Activated CD8-positive, alpha-beta T cell treated with anti-CD3 and anti-CD28 coated beads for 36 hours (primary cell): ENCODE data around the gene ACADSB. TPM values are rescaled to one million over a fixed set of nuclear protein-coding genes. Genes with fewer than 3 reads are reported as not detected.
A peak's percentile ranks its signal among the peaks of the same experiment; 100 is the strongest.

ENCODE experiments used
- ATAC-seq: fragments of 200-7000 bp; cut with Tn5 transposase; one replicate; pipeline ENCODE4 v1.10.0; 2021; ENCODE audit warnings: mild to moderate bottlenecking, moderate library complexity
- CTCF ChIA-PET: fragments of 350-600 bp; sonication (Branson Sonifier 250); formaldehyde crosslinking; loops from one replicate; lab custom pipeline; 2021; ENCODE audit warnings: antibody characterized with exemption; lab: Charles Lee
- POLR2A ChIA-PET: fragments of 350-600 bp; sonication (Branson Sonifier 250); formaldehyde crosslinking; loops from one replicate; lab custom pipeline; 2021; ENCODE audit warnings: antibody characterized with exemption; lab: Charles Lee
- DNase-seq: peaks from one replicate; pipeline ENCODE4 v3.0.0-alpha.2; 2020
- H3K27ac Mint-ChIP-seq: one replicate; pipeline ENCODE4 v1.8.0; 2021; ENCODE audit warnings: mild to moderate bottlenecking, mixed read lengths
- H3K27me3 Mint-ChIP-seq: one replicate; pipeline ENCODE4 v1.8.0; 2021; ENCODE audit warnings: mixed read lengths
- H3K36me3 Mint-ChIP-seq: one replicate; pipeline ENCODE4 v1.8.0; 2021; ENCODE audit warnings: low read depth, mixed read lengths
- H3K4me1 Mint-ChIP-seq: one replicate; pipeline ENCODE4 v1.8.0; 2021; ENCODE audit warnings: low read depth, mixed read lengths
- H3K4me3 Mint-ChIP-seq: one replicate; pipeline ENCODE4 v1.8.0; 2021; ENCODE audit warnings: mild to moderate bottlenecking, moderate library complexity, mixed read lengths
- H3K9me3 Mint-ChIP-seq: one replicate; pipeline ENCODE4 v1.8.0; 2021; ENCODE audit warnings: mixed read lengths
- CTCF ChIP-seq: fragments of 200-600 bp; IDR thresholded peaks from one replicate; pipeline ENCODE4 v1.8.0; 2022; ENCODE audit warnings: antibody characterized with exemption, mild to moderate bottlenecking
- intact Hi-C: fragments of 100-400 bp; cut with micrococcal nuclease; formaldehyde crosslinking; loops from one replicate; pipeline ENCODE4 v1.10.0; 2022
- total RNA-seq, 2 experiments: library from RNA; stranded (reverse); gene quantifications; one replicate each; pipeline ENCODE4 v1.2.3, GENCODE V29; 2021

Gene ACADSB
- total RNA-seq, 2 experiments from 2014 or later = 19.7 to 20.7 TPM

GRCh38 chr10:123038782-123039631, 30.2 kb downstream of the ACADSB start:
- Mint-ChIP-seq H3K36me3 (peaks cover 12% of the 10 kb centered on the region), H3K4me1 (peaks cover 8% of the 10 kb centered on the region), H3K9me3 (no peaks in the 10 kb centered on the region), H3K27ac (no peak overlapping the region), H3K4me3 (no peak overlapping the region), H3K27me3 (no peaks in the 10 kb centered on the region)
- no peak for DNase-seq
- ChIA-PET POLR2A (no interaction called here), CTCF (interaction anchor here (1.0 to 1.5 kb wide), 2 partner anchors 13 to 44 kb away, joined by 3 to 4 read pairs; no protein-coding TSS in a partner anchor)
- intact Hi-C loops = no loop called here
- ATAC-seq = no peak
- TF ChIP-seq CTCF = no peak

- Mint-ChIP-seq H3K27me3 (no peaks in the 10 kb centered on the region), H3K36me3 (peaks cover 11% of the 10 kb centered on the region), H3K9me3 (no peaks in the 10 kb centered on the region), H3K4me3 (no peak overlapping the region), H3K4me1 (peaks cover 8% of the 10 kb centered on the region), H3K27ac (no peak overlapping the region)
- ChIA-PET CTCF (no interaction called here), POLR2A (no interaction called here)
- ATAC-seq (no peak), DNase-seq (no peak)
- intact Hi-C loops = no loop called here
- no peak for TF ChIP-seq CTCF
Observed at GRCh38 chr10:123039632-123039930, 30.8 kb downstream of the ACADSB start.

GRCh38 chr10:123042708-123043408, 34.1 kb downstream of the ACADSB start:
- intact Hi-C loops = loop anchor here (5.0 kb wide), 1 partner anchor 514 kb away; no protein-coding TSS in a partner anchor
- DNase-seq (no peak), ATAC-seq (no peak)
- TF ChIP-seq CTCF = no peak
- peaks cover 6% of the 10 kb centered on the region for H3K36me3 Mint-ChIP-seq
- POLR2A ChIA-PET = no interaction called here
- H3K27me3 Mint-ChIP-seq = no peaks in the 10 kb centered on the region
- no peaks in the 10 kb centered on the region for H3K9me3 Mint-ChIP-seq
- no peak overlapping the region for H3K27ac Mint-ChIP-seq
- CTCF ChIA-PET = interaction anchor here (0.6 to 2.8 kb wide), 22 partner anchors 9 to 993 kb away, joined by 3 to 12 read pairs (median 4); no protein-coding TSS in a partner anchor
- H3K4me3 Mint-ChIP-seq = no peak overlapping the region
- H3K4me1 Mint-ChIP-seq = peaks cover 8% of the 10 kb centered on the region

- DNase-seq = peak; percentile 63
- Mint-ChIP-seq H3K27ac (no peak overlapping the region), H3K4me1 (peaks cover 8% of the 10 kb centered on the region), H3K36me3 (peaks cover 6% of the 10 kb centered on the region), H3K4me3 (no peak overlapping the region), H3K27me3 (no peaks in the 10 kb centered on the region), H3K9me3 (no peaks in the 10 kb centered on the region)
- ATAC-seq = peak; percentile 90
- CTCF ChIA-PET = interaction anchor here (0.6 to 2.8 kb wide), 22 partner anchors 10 to 993 kb away, joined by 3 to 12 read pairs (median 4); no protein-coding TSS in a partner anchor
- TF ChIP-seq CTCF = peak; percentile 75
- intact Hi-C loops = loop anchor here (5.0 kb wide), 1 partner anchor 514 kb away; no protein-coding TSS in a partner anchor
- POLR2A ChIA-PET = no interaction called here
Observed at GRCh38 chr10:123043409-123043925, 34.7 kb downstream of the ACADSB start.
